HG02610 (cell line): ENCODE measurements around the gene CCDC192.
A peak's percentile ranks its signal among the peaks of the same experiment; 100 is the strongest.

Source experiments
- ATAC-seq: cut with Tn5 transposase; IDR thresholded peaks from one replicate; pipeline ENCODE4 v1.9.1; 2021; ENCODE audit warnings: mild to moderate bottlenecking, moderate library complexity; ENCODE audit not compliant: unreplicated experiment

Gene CCDC192

GRCh38 chr5:127872494-127872893 lies 169.3 kb downstream of the CCDC192 start:
- ATAC-seq, result no peak

- peak; percentile 89 for ATAC-seq
Measured at GRCh38 chr5:127875235-127876021, 172.2 kb downstream of the CCDC192 start.

GRCh38 chr5:127876384-127876783 lies 173.2 kb downstream of the CCDC192 start:
- no peak for ATAC-seq

- no peak for ATAC-seq
Measured at GRCh38 chr5:127878174-127878750, 175.1 kb downstream of the CCDC192 start.

- no peak for ATAC-seq
Measured at GRCh38 chr5:127884416-127884815, 181.2 kb downstream of the CCDC192 start.

GRCh38 chr5:127885176-127885575 lies 182.0 kb downstream of the CCDC192 start:
- no peak for ATAC-seq

- ATAC-seq, result no peak
Measured at GRCh38 chr5:127886081-127886480, 182.9 kb downstream of the CCDC192 start.

GRCh38 chr5:127887282-127887681 lies 184.1 kb downstream of the CCDC192 start:
- ATAC-seq, result no peak

- no peak for ATAC-seq
Measured at GRCh38 chr5:127891942-127892341, 188.8 kb downstream of the CCDC192 start.

- ATAC-seq, result no peak
Measured at GRCh38 chr5:127892467-127893207, 189.4 kb downstream of the CCDC192 start.

- no peak for ATAC-seq
Measured at GRCh38 chr5:127893232-127893631, 190.0 kb downstream of the CCDC192 start.

- no peak for ATAC-seq
Measured at GRCh38 chr5:127894461-127894860, 191.3 kb downstream of the CCDC192 start.

- ATAC-seq, result peak; percentile 66
Measured at GRCh38 chr5:127898551-127899213, 195.5 kb downstream of the CCDC192 start.

GRCh38 chr5:127899214-127899610 lies 196.0 kb downstream of the CCDC192 start:
- ATAC-seq, result no peak

- ATAC-seq, result peak; percentile 56
Measured at GRCh38 chr5:127906562-127907204, 203.5 kb downstream of the CCDC192 start.

GRCh38 chr5:127907907-127908306 lies 204.7 kb downstream of the CCDC192 start:
- no peak for ATAC-seq

- peak; percentile 80 for ATAC-seq
Measured at GRCh38 chr5:127909066-127909465, 205.9 kb downstream of the CCDC192 start.

- ATAC-seq, result no peak
Measured at GRCh38 chr5:127909821-127910220, 206.6 kb downstream of the CCDC192 start.

GRCh38 chr5:127910307-127910956 lies 207.2 kb downstream of the CCDC192 start:
- no peak for ATAC-seq

- ATAC-seq, result no peak
Measured at GRCh38 chr5:127911619-127912018, 208.4 kb downstream of the CCDC192 start.
